Subcutaneous preadipocyte (primary cell): ENCODE data around the gene MAPKBP1. TPM values are rescaled to one million over a fixed set of nuclear protein-coding genes. Genes with fewer than 3 reads are reported as not detected.

Experiments
- small RNA-seq: library from RNA; depleted of rRNA; stranded (forward); fragments of <200 nt; gene quantifications from one replicate; pipeline ENCODE3, GENCODE V24; 2012
- total RNA-seq: library from RNA; depleted of rRNA; stranded (reverse); fragments of >200 nt; gene quantifications from 2 replicates; pipeline ENCODE4 v1.2.3, GENCODE V29; 2012

MAPKBP1 gene, protein sequence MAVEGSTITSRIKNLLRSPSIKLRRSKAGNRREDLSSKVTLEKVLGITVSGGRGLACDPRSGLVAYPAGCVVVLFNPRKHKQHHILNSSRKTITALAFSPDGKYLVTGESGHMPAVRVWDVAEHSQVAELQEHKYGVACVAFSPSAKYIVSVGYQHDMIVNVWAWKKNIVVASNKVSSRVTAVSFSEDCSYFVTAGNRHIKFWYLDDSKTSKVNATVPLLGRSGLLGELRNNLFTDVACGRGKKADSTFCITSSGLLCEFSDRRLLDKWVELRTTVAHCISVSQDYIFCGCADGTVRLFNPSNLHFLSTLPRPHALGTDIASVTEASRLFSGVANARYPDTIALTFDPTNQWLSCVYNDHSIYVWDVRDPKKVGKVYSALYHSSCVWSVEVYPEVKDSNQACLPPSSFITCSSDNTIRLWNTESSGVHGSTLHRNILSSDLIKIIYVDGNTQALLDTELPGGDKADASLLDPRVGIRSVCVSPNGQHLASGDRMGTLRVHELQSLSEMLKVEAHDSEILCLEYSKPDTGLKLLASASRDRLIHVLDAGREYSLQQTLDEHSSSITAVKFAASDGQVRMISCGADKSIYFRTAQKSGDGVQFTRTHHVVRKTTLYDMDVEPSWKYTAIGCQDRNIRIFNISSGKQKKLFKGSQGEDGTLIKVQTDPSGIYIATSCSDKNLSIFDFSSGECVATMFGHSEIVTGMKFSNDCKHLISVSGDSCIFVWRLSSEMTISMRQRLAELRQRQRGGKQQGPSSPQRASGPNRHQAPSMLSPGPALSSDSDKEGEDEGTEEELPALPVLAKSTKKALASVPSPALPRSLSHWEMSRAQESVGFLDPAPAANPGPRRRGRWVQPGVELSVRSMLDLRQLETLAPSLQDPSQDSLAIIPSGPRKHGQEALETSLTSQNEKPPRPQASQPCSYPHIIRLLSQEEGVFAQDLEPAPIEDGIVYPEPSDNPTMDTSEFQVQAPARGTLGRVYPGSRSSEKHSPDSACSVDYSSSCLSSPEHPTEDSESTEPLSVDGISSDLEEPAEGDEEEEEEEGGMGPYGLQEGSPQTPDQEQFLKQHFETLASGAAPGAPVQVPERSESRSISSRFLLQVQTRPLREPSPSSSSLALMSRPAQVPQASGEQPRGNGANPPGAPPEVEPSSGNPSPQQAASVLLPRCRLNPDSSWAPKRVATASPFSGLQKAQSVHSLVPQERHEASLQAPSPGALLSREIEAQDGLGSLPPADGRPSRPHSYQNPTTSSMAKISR (N-terminal part only)
- total RNA-seq: 16.9 and 31.3 TPM in 2 replicates

DNA sequence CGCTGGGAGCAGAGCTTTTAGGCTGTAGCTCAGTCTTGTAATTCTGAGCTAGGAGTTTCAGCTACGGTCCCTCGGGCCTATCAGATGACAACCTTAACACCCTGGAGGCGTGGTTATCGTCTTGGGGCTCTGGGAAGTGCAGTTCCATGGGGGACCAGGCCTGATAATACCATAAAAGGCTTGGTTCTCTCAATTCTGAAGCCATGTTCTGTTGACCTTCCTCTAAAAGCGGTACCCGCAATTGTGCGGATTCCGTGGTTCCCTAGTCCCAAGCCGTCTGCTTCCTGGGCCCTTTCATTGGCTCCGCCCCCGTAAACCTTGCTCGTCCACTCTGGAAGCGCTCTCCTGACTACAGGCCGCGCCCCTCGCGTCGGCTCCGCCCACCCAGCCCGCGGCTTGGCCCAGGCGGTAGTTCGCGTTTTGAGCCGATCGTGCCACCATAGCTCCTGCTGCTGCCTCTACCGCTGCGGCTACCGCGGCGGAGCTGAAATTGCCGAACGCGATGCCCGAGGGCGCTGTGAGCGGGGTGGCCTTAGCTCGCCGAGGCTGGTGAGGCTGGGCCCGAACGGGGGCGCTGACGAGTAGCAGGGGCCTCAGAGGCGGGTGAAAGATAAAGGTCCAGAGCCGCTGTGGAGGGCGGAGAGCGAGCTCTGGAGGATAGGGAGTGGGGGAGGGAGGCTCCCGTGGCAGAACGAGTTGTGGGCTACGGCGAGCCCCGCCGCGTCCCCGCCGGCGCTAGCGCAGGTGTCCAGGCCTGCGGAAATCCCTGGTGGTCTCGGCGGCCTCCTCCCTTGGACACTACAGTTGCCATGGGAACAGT is at the start of gene MAPKBP1:
MAPKBP1 (plus strand) TSS at position 423 of the 820 bp plus-strand sequence. CDS start 792 bp downstream, outside the sequence.

GRCh38 chr15:41827880-41828806 is 53.9 kb downstream of the MAPKBP1 start, which contains the start of gene JMJD7:
JMJD7 (plus strand) TSS chr15:41828092; CDS start chr15:41828125, 33 bp downstream.

GRCh38 chr15:41838400-41838897 is 64.2 kb downstream of the MAPKBP1 start, which contains the start of gene PLA2G4B:
PLA2G4B (plus strand) TSS chr15:41838847; CDS start chr15:41838914, 67 bp downstream.

Small RNA genes within 50 kb of the gene (small RNA-seq; reads per million reads assigned to genes)
- gene JMJD7-PLA2G4B (not detected), gene MIR4310 (not detected), gene RNA5SP393 (not detected)

Other genes starting within 250 kb of the MAPKBP1 start
- gene RPAP1, start 230.2 kb upstream of the MAPKBP1 start, total RNA-seq: 19.1 and 27.6 TPM in 2 replicates
- 7.0 and 11.9 TPM in 2 replicates for gene TYRO3, start 215.3 kb upstream of the MAPKBP1 start, total RNA-seq
- gene MGA, start 114.1 kb upstream of the MAPKBP1 start, total RNA-seq: 23.1 and 35.8 TPM in 2 replicates
- 0.37 and 0.78 TPM in 2 replicates for gene JMJD7, start 53.6 kb downstream of the MAPKBP1 start, total RNA-seq
- 0.37 and 1.2 TPM in 2 replicates for gene PLA2G4B, start 64.4 kb downstream of the MAPKBP1 start, total RNA-seq
- under 0.01 and 0.20 TPM in 2 replicates for gene SPTBN5, start 119.6 kb downstream of the MAPKBP1 start, total RNA-seq
- 9.2 and 20.3 TPM in 2 replicates for gene EHD4, start 198.1 kb downstream of the MAPKBP1 start, total RNA-seq
- gene PLA2G4E, start 246.6 kb downstream of the MAPKBP1 start, total RNA-seq: not detected in 2 replicates